Mononuclear cell (primary cell): Measurements from ENCODE around the gene CRHR2. TPM values are rescaled to one million over a fixed set of nuclear protein-coding genes. Genes with fewer than 3 reads are reported as not detected.
A peak's percentile ranks its signal among the peaks of the same experiment; 100 is the strongest.
"Not testable (repeated sequence)": the region's sequence is repeated elsewhere in the genome, so short reads cannot be mapped to it uniquely, and the experiment has no call there.

Experiments
- H3K27me3 ChIP-seq: 2 replicates; pipeline ENCODE4 v1.6.0; 2011; ENCODE audit warnings: low read length, control low read depth; ENCODE audit not compliant: insufficient read depth
- H3K4me1 ChIP-seq: 2 replicates; pipeline ENCODE4 v1.5.1; 2011; ENCODE audit warnings: mild to moderate bottlenecking, low read length, control low read depth; ENCODE audit not compliant: insufficient read depth
- H3K4me3 ChIP-seq: 2 replicates; pipeline ENCODE4 v1.5.1; 2011; ENCODE audit warnings: mild to moderate bottlenecking, low read length, moderate library complexity
- H3K9me3 ChIP-seq: 2 replicates; pipeline ENCODE4 v1.5.1; 2011; ENCODE audit warnings: low read depth, mild to moderate bottlenecking, control low read depth, low read length
- total RNA-seq: library from RNA; depleted of rRNA; stranded (reverse); fragments of >200 nt; gene quantifications from one replicate; pipeline ENCODE4 v1.2.3, GENCODE V29; 2012

CRHR2 gene
- not detected for total RNA-seq

- Histone ChIP-seq H3K4me3 (no peak within 1 kb of the TSS), H3K27me3 (peaks cover 55% of the 10 kb centered on the region), H3K4me1 (peaks cover 14% of the 10 kb centered on the region)
These were observed at the start of gene CRHR2 for GRCh38 chr7:30682212-30683083. Gene CRHR2, minus strand, starts transcription at chr7:30682456. Its CDS starts 176 bp downstream, at chr7:30682280.

GRCh38 chr7:30731581-30731980 is 49.3 kb upstream of the CRHR2 start:
- H3K4me3 ChIP-seq, result no peak overlapping the region
- H3K27me3 ChIP-seq, result no peaks in the 10 kb centered on the region
- H3K9me3 ChIP-seq, result no peaks in the 10 kb centered on the region
- peaks cover 13% of the 10 kb centered on the region for H3K4me1 ChIP-seq

More at GRCh38 chr7:30682212-30683083, at the start of gene CRHR2:
- H3K9me3 ChIP-seq, result no peaks in the 10 kb centered on the region

GRCh38 chr7:30730996-30731395 is 48.7 kb upstream of the CRHR2 start:
- Histone ChIP-seq H3K4me3 (no peak overlapping the region), H3K27me3 (no peaks in the 10 kb centered on the region), H3K9me3 (no peaks in the 10 kb centered on the region), H3K4me1 (peaks cover 18% of the 10 kb centered on the region)

- Histone ChIP-seq H3K4me3 (no peak overlapping the region), H3K9me3 (no peaks in the 10 kb centered on the region), H3K27me3 (no peaks in the 10 kb centered on the region), H3K4me1 (peaks cover 18% of the 10 kb centered on the region)
These were observed 47.8 kb upstream of the CRHR2 start for GRCh38 chr7:30730097-30730496.

GRCh38 chr7:30729642-30730041 is 47.4 kb upstream of the CRHR2 start:
- H3K9me3 ChIP-seq, result no peaks in the 10 kb centered on the region
- no peaks in the 10 kb centered on the region for H3K27me3 ChIP-seq
- no peak overlapping the region for H3K4me3 ChIP-seq
- H3K4me1 ChIP-seq, result peaks cover 18% of the 10 kb centered on the region

GRCh38 chr7:30728591-30729100 is 46.4 kb upstream of the CRHR2 start:
- Histone ChIP-seq H3K9me3 (no peaks in the 10 kb centered on the region), H3K4me3 (no peak overlapping the region), H3K4me1 (peaks cover 18% of the 10 kb centered on the region), H3K27me3 (no peaks in the 10 kb centered on the region)

- Histone ChIP-seq H3K4me1 (peaks cover 18% of the 10 kb centered on the region), H3K4me3 (peak overlapping the region; percentile 36), H3K27me3 (no peaks in the 10 kb centered on the region), H3K9me3 (no peaks in the 10 kb centered on the region)
These were observed 45.0 kb upstream of the CRHR2 start for GRCh38 chr7:30727061-30727945.

- Histone ChIP-seq H3K4me1 (peaks cover 18% of the 10 kb centered on the region), H3K9me3 (no peaks in the 10 kb centered on the region), H3K4me3 (peak overlapping the region; percentile 36), H3K27me3 (no peaks in the 10 kb centered on the region)
These were observed 44.2 kb upstream of the CRHR2 start for GRCh38 chr7:30726296-30727006.

GRCh38 chr7:30723776-30724175 is 41.5 kb upstream of the CRHR2 start:
- Histone ChIP-seq H3K4me3 (no peak overlapping the region), H3K9me3 (no peaks in the 10 kb centered on the region), H3K27me3 (no peaks in the 10 kb centered on the region), H3K4me1 (peaks cover 18% of the 10 kb centered on the region)

GRCh38 chr7:30722671-30723070 is 40.4 kb upstream of the CRHR2 start:
- peaks cover 6% of the 10 kb centered on the region for H3K9me3 ChIP-seq
- H3K27me3 ChIP-seq, result no peaks in the 10 kb centered on the region
- no peak overlapping the region for H3K4me3 ChIP-seq
- peaks cover 12% of the 10 kb centered on the region for H3K4me1 ChIP-seq

- Histone ChIP-seq H3K4me1 (peaks cover 10% of the 10 kb centered on the region), H3K4me3 (no peak overlapping the region), H3K27me3 (no peaks in the 10 kb centered on the region)
These were observed 39.9 kb upstream of the CRHR2 start for GRCh38 chr7:30722187-30722586.

GRCh38 chr7:30721211-30721610 is 39.0 kb upstream of the CRHR2 start:
- no peaks in the 10 kb centered on the region for H3K27me3 ChIP-seq
- H3K9me3 ChIP-seq, result peaks cover 6% of the 10 kb centered on the region
- peaks cover under 1% of the 10 kb centered on the region for H3K4me1 ChIP-seq
- H3K4me3 ChIP-seq, result no peak overlapping the region

More at GRCh38 chr7:30722187-30722586, 39.9 kb upstream of the CRHR2 start:
- peaks cover 6% of the 10 kb centered on the region for H3K9me3 ChIP-seq

- not testable (repeated sequence) for H3K4me3 ChIP-seq, H3K9me3 ChIP-seq, H3K27me3 ChIP-seq, H3K4me1 ChIP-seq
These were observed 37.2 kb upstream of the CRHR2 start for GRCh38 chr7:30719434-30719833.

- Histone ChIP-seq H3K9me3 (peaks cover 6% of the 10 kb centered on the region), H3K4me1 (no peaks in the 10 kb centered on the region), H3K4me3 (no peak overlapping the region), H3K27me3 (no peaks in the 10 kb centered on the region)
These were observed 34.9 kb upstream of the CRHR2 start for GRCh38 chr7:30717181-30717580.
